AG10803 (cell line): ENCODE results near the gene JPH3.
"Not testable (repeated sequence)": the region's sequence is repeated elsewhere in the genome, so short reads cannot be mapped to it uniquely, and the experiment has no call there.

Experiments
- DNase-seq: peaks from one replicate; pipeline ENCODE4 v3.0.0; 2010; ENCODE audit warnings: low read depth
- H3K4me3 ChIP-seq: 2 replicates; pipeline ENCODE4 v1.5.1; 2011; ENCODE audit warnings: mild to moderate bottlenecking, low read length, control low read depth
- CTCF ChIP-seq: conservative IDR thresholded peaks from 2 replicates; pipeline ENCODE4 v1.5.1; 2011; ENCODE audit warnings: mild to moderate bottlenecking, low read length, control low read depth, inconsistent platforms

The JPH3 gene

GRCh38 chr16:87715231-87715630 is 112.9 kb downstream of the JPH3 start:
- no peak for DNase-seq
- no peak overlapping the region for H3K4me3 ChIP-seq
- no peak for TF ChIP-seq CTCF

DNA sequence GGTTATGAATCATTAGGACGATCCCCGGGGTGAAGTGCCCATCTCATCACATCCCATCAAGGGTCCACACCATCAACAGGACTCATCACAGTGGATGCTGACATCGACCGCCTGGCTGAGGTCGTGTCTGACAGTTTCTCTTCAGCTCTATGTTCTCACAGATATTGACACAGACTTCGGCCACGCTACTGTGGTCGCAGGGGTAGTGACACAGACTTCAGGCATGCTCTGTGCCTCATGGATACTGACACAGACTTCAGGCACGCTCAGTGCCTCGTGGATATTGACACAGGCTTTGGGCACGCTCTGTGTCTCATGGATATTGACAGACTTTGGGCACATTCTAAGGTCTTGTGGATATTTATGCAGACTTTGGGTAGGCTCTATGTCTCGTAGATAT is 113.3 kb downstream of the JPH3 start:
- no peak for DNase-seq
- no peak for TF ChIP-seq CTCF
- no peak overlapping the region for H3K4me3 ChIP-seq

GRCh38 chr16:87718831-87719230 is 116.5 kb downstream of the JPH3 start:
- not testable (repeated sequence) for H3K4me3 ChIP-seq, DNase-seq

- no peak for TF ChIP-seq CTCF
- no peak overlapping the region for H3K4me3 ChIP-seq
- no peak for DNase-seq
Measured at GRCh38 chr16:87720446-87720845, 118.1 kb downstream of the JPH3 start.

DNA sequence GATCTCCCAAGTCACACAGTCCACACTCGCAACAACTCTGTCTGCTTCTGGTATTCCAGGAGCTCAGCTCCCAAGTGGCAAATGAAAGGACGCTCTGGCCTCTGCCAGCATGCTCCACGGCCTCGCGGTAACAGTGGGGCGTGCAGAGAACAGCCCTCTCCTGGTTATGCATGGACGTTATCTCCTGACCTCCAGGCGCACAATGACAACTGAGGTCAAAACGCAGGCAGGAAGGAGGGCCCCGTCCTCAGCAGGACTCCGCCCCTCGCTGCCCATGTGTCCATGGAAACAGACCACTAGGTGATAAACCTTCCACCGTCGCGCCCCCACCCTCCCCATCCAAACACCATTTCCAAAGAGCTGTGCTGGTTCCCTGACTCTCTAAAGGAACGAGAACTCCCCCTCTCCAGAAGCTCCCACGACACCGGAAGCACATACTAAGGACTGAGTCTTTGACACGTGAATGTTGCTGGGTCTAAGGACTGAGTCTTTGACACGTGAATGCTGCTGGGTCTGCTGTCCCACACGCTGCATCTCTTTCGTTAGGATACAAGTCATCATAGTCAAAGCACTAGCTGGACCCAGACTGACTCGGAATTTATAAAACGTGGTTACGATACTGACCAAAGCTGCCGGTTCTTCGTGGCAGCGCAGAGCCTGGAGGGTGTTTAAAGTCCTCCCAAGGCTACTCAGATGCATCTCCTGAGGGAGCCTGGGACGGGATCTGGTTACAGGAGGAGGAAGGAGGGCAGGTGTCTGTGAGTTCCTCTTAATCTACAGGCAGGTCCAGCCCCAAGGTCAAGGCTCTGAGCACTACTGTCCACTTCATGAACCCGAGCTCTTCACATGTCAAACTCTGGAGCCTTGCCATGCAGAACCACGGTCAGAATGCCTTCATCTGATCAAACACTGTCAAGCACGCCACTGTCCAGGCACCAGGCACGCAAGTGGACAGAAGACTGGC is 119.6 kb downstream of the JPH3 start:
- H3K4me3 ChIP-seq, result no peak overlapping the region
- no peak for TF ChIP-seq CTCF
- no peak for DNase-seq

GRCh38 chr16:87722590-87723225 is 120.4 kb downstream of the JPH3 start:
- no peak for TF ChIP-seq CTCF
- DNase-seq, result no peak
- no peak overlapping the region for H3K4me3 ChIP-seq

DNA sequence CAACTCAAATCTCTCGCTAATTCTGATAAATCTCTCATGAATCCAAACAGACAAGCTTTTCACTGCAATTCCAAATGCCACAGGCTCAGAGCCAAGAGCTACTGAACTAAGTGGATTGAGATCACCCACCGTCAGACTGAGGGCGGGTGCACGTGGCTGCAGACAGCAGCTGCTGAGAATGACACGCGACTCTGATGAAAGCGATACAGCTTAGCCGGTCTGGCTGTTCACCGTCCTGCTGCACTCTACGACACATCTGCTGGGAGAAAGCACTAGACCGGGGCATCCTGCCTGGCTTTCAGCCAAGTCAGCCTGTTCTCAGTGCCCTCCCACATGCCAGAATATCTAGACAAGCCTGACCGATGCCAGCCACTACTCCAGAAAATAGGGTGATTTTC is 120.9 kb downstream of the JPH3 start:
- TF ChIP-seq CTCF, result no peak
- H3K4me3 ChIP-seq, result no peak overlapping the region
- peak; percentile 81 for DNase-seq
